ENCODE results near the gene KDM4B.

KDM4B gene

DNA sequence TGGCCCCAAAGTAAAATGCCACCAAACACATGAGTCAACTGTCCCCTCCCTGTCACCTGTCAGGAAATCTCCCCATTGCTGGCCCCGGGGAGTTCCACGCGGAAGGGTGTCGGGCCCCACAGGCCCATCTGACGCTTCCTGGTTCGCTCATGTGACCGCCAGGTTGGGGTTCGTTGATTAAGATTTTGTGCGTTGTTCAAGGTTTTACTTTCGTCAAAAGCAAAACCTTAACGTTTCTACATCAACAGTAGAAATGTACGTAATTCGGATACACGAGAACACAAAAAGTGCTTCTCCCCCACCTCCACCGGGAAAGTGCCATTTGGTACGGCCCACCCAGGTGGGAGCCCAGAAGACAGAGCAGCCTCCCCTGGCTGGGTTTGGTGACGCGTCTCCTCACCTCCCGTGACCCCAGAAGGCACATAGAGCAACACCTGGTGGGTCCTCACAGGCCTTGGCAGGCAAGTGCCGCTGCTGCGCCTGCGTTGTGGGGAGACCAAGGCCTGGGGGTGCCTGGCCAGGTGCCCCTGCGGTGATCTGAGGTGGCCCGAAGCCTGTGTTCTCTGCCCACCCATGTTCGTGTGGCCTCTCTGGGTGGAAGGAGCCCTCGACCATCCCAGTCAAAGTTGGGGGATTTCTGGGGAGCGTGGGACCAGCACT lies 161.6 kb downstream of the KDM4B start:
- FAIRE-seq: peak; percentile 98
- peak; percentile 76 for DNase-seq (ENCODE audit: insufficient read length, low spot score)

DNA sequence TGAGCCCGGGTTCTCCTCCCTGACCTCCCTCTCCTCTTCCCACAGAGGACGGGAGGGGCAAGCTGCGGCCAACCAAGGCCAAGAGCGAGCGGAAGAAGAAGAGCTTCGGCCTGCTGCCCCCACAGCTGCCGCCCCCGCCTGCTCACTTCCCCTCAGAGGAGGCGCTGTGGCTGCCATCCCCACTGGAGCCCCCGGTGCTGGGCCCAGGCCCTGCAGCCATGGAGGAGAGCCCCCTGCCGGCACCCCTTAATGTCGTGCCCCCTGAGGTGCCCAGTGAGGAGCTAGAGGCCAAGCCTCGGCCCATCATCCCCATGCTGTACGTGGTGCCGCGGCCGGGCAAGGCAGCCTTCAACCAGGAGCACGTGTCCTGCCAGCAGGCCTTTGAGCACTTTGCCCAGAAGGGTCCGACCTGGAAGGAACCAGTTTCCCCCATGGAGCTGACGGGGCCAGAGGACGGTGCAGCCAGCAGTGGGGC lies 162.2 kb downstream of the KDM4B start:
- DNase-seq (ENCODE audit: insufficient read length, low spot score): peak; percentile 86
- no peak for FAIRE-seq

DNA sequence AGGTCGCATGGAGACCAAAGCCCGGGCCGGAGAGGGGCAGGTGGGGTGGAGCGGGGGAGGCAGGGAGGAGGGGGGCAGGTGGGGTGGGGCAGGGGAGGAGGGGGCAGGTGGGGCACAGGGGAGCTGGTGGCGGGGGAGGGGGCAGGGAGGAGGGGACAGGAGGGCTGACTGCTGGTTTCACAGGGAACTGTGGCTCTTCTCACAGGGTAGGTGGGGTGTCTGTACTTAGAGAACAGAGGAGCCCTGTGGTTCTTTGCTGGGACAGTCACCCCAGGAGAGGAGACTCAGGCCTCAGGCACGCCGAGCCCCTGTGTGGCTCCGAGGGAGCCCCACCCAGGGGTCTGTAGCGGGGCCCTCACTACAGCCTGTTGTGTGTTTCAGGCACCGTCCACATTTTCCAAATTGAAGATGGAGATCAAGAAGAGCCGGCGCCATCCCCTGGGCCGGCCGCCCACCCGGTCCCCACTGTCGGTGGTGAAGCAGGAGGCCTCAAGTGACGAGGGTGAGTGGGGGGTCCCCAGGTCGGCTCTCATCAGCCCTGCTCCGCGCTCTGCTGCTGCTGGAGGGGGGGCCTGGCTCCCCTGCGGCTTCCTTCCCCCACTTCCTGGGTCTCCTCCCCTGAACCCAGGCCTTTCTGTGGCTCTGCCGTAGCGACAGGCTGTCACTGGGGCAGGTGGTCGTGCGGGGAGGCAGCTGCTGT lies 162.7 kb downstream of the KDM4B start:
- FAIRE-seq (peak; percentile 47), DNase-seq (ENCODE audit: insufficient read length, low spot score) (peak; percentile 65)

DNA sequence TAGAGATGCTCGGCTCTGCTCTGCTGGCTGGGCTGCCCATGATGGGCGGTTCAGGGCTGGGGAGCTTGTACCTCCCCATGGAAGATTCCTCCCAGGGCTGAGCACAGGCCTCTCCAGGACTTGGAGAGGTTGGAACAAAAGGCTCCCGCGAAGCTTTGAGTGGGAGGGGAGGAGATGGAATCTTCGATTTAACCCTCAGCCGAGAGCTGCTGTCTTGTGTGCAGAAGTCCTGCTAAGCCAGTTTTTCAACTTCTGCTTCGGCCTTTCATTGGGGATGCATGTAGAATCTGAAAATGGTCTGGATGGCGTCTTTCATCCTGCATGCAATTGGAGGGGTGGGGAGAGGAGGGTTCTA lies 163.3 kb downstream of the KDM4B start:
- FAIRE-seq: peak; percentile 47
- DNase-seq (ENCODE audit: insufficient read length, low spot score): no peak

DNA sequence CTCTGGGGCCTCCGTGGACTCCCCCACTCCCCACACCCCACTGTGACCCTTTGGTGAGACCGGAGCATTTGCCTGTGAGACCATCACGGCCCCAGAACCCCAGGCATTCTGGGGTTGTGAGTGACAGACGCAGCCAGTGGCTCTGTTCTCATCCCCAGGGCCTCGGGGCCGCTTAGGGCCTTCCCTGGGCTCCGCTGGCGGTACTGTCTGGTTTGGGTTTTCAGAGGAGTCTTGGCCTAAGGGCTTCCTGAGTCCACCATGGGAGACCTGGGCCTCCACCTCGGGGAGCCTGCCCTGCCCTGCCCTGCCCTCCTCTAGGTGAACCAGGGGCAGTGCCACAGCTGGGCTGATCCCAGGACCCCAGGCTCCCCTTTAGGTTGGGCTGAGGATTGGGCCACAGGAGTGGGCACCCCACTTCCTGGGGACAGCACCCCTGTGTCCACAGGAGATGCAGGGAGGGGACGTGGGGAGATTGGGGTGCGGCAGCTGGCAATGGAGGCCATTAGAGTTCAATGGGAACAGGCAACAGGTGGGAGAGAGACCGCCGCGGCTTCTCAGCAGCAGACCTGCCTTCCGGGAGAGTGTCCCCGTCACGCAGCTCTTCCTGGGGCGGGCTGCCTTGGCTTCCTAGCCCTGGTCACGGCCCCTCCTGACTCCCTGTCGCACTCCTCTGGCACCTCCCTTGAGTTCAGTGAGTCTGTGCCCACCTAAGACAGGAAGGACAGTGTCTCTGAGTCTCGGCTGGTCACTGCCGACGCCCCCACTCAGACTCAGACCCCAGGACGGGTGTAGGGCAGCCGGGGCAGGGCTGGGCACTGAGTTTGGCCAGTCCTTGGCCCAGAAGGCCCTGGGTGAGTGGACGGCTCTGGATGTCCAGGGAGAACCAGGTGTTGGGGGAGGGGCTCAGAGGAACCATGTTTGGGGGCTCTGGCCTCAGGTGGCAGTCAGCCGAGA lies 164.1 kb downstream of the KDM4B start:
- FAIRE-seq (no peak), DNase-seq (ENCODE audit: insufficient read length, low spot score) (no peak)

DNA sequence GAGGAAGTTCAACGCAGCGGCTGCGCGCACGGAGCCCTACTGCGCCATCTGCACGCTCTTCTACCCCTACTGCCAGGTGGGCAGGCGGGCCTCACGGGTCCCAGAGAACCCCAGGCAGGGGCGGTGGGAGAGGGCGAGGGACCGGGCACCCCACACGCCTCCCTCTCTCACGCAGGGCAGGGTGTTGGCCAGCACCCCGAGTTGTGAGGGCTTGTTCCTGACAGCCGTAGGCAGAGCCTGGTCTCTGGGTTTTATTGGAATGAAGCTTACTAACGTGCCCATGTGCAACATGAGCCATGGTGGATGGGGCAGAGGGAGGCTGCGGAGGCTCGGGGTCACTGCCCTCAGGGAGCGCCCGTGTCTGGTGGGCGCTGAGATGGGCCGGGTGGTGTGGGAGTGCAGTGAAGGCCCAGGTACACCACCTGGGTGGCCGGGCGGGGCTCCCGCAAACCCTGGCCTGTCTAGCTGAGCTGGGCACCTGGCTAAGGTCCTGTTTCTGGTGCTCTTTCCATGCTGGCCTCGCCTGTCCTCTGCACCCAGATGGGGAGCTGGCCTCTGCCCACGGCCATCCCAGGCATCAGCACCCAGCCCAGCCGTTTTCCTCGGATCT lies 165.2 kb downstream of the KDM4B start:
- DNase-seq (ENCODE audit: insufficient read length, low spot score) (no peak), FAIRE-seq (no peak)

DNA sequence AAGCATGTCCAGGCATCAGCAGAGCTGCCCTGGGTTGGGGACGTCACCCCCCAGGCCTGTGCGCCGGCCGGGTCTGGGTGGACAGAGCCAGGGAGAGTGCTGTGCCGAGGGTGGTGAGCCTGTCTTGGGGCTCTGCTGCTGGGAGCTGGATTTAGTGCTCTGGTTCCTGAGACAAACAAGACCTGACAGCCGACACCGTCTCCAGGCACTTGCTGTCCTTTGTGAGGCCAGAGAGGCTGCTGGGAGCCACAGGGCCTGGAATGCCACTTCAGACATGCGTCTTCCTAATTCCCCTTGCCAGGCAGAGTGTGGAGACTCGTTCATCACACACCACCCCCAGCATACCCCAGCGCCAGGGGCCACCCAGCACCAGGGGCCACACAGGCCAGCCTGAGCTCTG lies 165.8 kb downstream of the KDM4B start:
- FAIRE-seq (no peak), DNase-seq (ENCODE audit: insufficient read length, low spot score) (no peak)

DNA sequence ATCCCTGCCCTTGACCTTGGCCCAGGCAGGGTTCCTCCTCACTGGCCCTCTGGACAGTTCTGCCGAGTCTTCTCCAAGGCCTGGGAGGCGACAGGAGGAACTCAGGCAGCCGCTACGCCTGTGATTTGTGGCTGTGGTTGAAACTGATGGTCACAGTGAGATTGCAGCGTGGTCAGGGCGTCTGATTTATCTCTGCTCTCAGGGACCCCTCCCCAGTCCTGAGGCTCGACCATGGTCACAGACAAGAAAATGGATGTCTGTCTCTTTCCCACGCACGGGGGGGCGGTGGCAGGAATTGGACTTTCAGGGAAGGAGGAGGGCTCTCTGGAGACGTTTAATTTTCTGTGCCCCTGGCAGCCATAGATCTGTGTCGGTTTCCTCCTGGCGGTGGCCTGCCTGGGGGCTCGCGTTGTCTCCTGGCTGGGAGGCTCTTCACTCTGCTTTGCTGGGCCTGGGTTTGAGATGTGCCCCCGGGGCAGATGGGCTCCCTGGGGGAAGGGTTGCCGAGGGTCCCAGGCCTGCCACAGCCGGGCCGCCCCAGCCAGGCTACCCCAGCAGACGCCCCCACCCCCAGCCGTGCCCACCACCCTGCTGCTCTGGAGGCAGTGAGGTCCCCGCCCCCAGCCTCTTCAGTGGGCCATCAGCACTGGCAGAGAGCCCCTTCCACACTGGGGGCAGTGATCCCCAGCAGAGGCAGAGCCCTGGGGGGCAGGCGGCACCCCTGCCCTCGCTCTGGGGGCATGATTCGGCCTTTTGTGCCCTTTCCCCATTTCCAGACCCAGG lies 167.4 kb downstream of the KDM4B start:
- no peak for DNase-seq (ENCODE audit: insufficient read length, low spot score)
- FAIRE-seq: no peak

DNA sequence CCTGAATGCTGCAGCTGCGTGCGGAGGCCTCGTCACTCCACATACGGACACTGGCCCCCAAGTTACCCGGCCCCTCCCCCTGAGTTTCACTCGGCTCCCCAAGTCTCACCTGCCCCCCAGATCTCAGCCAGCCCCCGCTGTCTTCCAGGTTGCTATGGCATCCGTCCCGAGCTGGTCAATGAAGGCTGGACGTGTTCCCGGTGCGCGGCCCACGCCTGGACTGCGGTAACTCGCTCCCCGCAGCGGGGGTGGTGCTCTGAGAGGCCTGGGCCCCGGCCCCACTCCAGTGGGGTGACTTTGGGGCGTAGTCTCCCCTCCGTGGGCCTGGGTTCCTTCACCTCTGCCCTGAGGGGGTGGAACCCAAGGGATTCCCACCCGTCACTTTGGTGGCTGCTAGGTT lies 168.2 kb downstream of the KDM4B start:
- FAIRE-seq: no peak
- DNase-seq (ENCODE audit: insufficient read length, low spot score): no peak

DNA sequence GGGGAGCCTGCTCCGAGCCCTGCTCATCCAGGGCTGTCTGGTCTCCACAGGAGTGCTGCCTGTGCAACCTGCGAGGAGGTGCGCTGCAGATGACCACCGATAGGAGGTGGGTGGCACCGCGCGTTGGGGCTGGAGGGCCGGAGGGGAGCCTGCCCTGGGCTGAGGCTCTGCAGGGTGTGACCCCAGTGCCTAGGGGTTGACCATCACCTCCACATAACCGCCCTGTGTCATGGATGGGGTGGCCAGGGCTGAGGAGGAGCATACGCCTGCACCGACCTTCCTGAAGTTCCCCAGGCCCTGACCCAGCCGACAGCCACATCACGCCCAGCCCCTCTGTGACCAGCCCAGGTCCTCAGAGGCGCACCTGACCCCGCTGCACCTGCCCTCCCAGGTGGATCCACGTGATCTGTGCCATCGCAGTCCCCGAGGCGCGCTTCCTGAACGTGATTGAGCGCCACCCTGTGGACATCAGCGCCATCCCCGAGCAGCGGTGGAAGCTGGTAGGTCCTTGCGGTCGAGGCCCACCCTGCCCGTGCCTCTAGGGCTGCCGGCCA lies 168.7 kb downstream of the KDM4B start:
- no peak for DNase-seq (ENCODE audit: insufficient read length, low spot score)
- no peak for FAIRE-seq

DNA sequence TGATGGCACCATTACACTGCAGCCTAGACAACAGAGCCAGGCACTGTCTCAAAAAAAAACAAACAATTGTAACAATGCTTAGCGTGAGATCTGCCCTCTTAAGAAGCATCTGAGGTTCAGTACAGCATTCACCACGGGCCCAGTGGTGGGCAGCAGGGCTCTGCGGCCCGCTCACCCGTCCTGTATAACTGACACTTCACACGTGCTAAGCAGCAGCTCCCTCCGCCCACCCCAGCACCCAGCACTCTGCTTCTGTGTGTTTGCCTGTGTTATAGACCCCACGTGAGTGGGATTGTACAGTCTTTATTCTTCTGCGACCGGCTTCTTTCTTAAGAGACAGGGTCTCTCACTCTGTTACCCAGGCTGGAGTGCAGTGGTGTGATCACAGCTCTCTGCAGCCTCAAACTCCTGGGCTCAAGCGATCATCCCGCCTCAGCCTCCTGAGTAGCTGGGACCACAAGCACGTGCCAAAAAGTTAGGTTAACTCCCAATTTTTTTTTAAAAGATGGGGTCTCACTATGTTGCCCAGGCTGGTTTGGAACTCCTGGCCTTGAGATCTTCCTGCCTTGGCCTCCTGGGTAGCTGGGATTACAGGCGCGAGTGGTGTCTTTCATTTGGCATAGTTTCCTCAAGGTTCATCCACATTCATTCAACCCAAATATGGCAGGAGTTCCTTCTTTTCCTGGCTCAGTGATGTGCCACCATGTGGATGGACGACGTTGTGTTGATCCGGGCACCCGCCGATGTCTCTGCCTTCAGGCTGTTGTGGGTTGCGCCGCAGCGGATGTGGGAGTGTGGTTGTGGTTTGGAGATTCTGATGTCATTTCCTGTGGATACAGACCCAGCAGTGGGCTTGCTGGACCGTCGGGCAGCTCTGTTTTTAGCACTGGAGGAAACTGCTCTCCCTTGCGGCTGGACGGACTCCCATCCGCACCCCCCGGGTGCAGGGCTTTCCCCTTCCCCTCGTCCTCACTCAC lies 170.0 kb downstream of the KDM4B start:
- FAIRE-seq: peak; percentile 95

DNA sequence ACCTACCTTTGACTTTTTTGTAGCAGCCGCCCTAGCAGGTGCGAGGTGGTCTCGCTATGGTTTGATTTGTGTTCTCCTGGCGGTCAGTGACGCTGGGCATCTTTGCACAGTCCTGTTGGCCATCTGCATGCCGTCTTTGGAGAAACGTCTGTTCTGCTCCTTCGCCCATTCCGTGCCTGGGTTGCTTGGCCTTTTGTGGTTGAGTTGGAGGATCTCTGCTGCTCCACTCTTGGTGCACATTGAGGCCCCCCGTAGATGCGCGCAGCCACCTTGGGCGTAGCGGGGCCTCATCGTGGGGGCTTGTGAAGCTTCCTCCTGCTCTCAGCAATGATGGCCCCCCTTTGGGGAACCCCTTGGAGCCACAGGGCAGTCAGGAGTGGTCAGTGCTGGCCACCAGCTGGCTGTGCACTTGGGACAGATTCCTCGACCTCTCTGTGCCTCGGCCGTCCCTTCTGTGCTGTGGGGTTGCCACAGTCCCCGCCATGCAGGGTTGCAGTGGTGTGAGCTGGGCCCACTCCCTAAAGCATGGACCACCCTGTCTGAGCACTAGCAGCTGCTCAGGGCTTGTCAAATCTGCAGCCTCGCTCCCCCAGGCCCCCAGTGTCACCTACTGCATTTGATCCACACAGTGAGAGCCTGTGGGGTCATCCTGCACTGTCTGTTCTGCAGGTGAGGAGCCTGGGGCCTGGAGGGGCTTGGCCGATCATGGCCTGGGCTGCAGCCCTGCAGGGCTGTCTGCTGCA lies 170.8 kb downstream of the KDM4B start:
- FAIRE-seq (no peak), DNase-seq (ENCODE audit: insufficient read length, low spot score) (no peak)

More for the DNA sequence above, 170.0 kb downstream of the KDM4B start:
- peak; percentile 94 for DNase-seq (ENCODE audit: insufficient read length, low spot score)

DNA sequence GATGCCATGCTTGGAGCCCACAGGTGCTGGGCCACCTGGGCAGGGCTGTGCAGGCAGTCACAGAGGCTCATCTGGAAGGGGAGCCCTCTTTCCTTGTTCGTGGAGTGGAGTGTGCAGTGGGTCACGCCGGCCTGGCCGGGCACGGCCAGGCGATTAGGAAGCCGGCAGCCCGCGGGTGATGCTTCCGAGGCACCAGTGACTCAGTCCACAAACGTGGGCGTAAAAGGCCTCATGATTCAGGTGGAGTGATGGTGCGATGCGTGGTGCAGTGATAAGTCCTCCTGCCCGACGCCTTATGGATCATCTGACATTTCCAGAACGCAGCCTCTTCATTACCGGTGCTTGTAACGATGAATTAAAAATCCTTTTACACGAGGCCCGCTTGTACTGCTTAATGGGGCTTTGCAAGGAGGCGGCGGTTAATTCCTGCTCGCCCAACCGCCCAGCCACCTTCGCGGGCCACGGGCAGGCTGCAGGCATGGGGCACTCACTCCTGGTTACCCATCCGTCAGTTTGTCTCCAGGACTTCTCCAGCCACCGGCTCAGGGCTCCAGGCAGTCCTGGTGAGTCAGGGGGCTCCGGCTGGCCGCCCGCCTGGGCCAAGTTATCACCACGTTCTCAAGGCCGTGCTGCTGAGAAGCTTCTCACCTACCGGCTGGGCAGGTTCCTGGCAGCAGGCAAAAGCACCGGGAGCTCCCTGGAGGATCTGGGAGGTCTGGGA lies 172.4 kb downstream of the KDM4B start:
- FAIRE-seq: no peak
- DNase-seq (ENCODE audit: insufficient read length, low spot score): no peak

DNA sequence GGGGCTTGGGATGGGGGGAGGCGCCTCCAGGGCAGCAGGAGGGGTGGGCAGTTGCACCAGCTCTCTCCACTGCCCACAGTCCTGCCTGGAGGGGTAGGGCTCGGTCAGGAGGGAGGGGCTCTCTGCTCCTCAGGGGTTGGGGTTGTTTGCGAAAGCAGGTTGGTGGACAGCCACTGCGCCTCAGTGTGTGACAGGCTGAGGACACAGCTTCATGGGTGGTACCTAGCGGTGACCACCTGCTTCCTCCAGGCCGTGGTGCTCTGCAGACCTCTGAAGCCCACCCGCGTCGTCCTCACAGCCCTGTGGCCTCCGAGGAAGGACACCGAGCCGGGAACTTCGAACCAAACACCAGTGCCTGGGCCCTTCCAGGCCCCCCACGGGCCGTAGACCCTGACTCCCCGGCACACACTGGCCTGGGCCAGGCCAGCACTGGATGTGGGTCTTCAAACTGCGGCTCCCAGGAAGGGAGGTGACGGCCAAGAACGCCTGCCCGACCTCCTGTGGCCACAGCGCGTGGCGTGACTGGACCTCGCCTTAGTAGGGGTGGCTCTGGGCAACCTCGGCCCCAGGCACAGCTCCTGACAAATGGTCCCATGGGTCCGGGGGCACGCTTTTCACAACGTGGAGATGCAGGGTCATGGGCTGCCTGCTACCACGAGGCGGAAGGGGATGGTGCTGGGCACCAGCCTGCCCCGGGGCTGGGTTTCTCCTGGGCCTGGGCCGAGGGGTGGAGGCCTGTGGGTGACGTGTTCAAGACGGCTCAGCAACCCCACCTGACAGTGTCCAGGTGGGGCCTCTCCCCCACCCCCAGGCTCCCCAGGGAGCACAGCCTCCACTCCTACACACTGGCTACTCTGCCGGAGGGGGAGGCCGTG lies 173.2 kb downstream of the KDM4B start:
- DNase-seq (ENCODE audit: insufficient read length, low spot score) (no peak), FAIRE-seq (no peak)

DNA sequence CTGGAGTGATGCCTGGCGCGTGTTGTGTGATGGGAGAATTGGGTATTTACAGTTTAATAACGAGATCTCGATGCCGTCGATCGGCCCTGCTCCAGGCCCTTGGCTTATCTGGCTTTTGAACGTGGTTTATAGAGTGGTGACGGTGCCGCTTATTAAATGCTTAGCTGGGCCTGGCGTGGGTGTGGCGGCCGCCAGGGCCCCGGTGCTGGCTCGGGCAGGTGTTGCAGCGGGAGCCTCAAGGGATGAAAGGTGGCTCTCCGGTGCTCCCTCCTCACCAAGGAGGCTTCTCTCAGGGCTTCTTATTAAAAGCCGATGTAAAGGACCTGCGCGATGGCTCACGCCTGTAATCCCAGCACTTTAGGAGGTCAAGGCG lies 173.8 kb downstream of the KDM4B start:
- no peak for DNase-seq (ENCODE audit: insufficient read length, low spot score)
- FAIRE-seq: no peak

Data from GM19239 (cell line).